Measurements from ENCODE around the gene ULK4.

- TF ChIP-seq POLR2AphosphoS5 (IDR thresholded peaks at IDR 0.05; ENCODE audit: low read depth, low read length) (no peak), POLR2A (IDR thresholded peaks at IDR 0.05; ENCODE audit: borderline replicate concordance, extremely low read depth, insufficient read depth, insufficient read length) (no peak), SIN3A (IDR thresholded peaks at IDR 0.05; ENCODE audit: low read depth) (no peak), ZNF274 (IDR thresholded peaks at IDR 0.05; ENCODE audit: low read depth, low read length) (no peak), MAX (IDR thresholded peaks at IDR 0.05) (no peak), ZFX (IDR thresholded peaks at IDR 0.05) (no peak), YY1 (IDR thresholded peaks at IDR 0.05; ENCODE audit: extremely low read depth, insufficient replicate concordance, low read depth, low read length) (no peak)
- TF ChIP-seq, protein P1, sequence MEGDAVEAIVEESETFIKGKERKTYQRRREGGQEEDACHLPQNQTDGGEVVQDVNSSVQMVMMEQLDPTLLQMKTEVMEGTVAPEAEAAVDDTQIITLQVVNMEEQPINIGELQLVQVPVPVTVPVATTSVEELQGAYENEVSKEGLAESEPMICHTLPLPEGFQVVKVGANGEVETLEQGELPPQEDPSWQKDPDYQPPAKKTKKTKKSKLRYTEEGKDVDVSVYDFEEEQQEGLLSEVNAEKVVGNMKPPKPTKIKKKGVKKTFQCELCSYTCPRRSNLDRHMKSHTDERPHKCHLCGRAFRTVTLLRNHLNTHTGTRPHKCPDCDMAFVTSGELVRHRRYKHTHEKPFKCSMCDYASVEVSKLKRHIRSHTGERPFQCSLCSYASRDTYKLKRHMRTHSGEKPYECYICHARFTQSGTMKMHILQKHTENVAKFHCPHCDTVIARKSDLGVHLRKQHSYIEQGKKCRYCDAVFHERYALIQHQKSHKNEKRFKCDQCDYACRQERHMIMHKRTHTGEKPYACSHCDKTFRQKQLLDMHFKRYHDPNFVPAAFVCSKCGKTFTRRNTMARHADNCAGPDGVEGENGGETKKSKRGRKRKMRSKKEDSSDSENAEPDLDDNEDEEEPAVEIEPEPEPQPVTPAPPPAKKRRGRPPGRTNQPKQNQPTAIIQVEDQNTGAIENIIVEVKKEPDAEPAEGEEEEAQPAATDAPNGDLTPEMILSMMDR (IDR thresholded peaks at IDR 0.05 in 2 of 3, conservative IDR thresholded peaks at IDR 0.05 in 1 of 3; ENCODE audit: borderline replicate concordance in 1 of 3, insufficient read depth in 1 of 3, low read depth in 2 of 3, low read length in 2 of 3) = no peak
- TF ChIP-seq, protein P2, sequence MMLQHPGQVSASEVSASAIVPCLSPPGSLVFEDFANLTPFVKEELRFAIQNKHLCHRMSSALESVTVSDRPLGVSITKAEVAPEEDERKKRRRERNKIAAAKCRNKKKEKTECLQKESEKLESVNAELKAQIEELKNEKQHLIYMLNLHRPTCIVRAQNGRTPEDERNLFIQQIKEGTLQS (IDR thresholded peaks at IDR 0.05) = no peak
Measured at GRCh38 chr3:41222501-41222900, 739.4 kb downstream of the ULK4 start.
